GM19193 (cell line): ENCODE measurements around the gene ITPA.

Experiments used
- POLR2A ChIP-seq: IDR thresholded peaks from 4 replicates; pipeline ENCODE4 v1.6.1; 2011; ENCODE audit not compliant: insufficient read depth, insufficient read length; ENCODE audit errors: extremely low read depth

The ITPA gene

DNA sequence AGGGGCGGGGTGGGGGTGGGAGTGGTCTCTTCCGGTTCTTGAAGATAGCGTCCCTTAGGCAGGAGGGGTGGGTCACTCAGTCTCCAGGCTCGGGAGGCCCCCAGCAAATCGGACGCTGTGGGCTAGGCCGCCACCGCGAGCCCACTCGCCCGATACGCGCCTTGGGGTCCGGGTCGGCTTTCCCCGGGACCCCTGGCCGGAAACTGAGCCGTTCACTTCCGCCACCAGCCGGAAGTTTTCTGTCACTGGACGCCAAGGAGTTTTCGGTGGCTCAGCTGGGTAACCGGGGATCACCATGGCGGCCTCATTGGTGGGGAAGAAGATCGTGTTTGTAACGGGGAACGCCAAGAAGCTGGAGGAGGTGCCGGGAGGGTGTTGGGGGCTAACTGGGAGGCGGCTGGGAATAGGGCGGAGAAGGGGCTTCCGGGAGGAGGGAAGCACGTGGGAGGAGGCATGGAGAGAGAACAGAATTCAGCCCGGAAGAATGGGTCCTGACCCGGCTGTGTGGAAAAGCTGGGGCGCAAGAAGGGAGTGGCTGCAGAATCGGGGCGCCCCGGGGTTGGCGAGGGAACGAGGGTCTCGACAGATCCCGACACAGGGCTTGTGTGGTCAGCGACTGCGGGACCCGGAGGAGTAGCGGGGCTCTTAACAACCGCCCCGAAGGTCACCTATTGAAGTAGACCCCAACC lies at the start of gene ITPA:
TSS of gene ITPA (plus strand) at position 242 of the 689 bp plus-strand sequence. CDS start at position 296, 54 bp downstream.
- TF ChIP-seq POLR2A = peak; percentile 79

DNA sequence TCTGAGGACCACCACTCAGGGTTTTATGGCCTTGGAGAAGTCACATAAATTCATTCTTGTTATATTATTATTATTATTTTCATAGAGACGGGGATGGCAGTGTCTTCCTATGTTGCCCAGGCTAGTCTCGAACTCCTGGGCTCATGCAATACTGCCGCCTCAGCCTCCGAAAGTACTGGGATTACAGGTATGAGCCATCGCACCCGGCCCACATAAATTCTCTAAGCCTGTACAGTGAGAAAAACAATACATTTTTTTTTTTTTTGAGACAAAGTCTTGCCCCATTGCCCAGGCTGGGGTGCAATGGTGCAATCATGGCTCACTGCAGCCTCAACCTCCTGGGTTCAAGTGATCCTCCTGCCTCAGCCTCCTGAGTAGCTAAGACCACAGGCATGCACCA lies 48.9 kb upstream of the ITPA start:
- no peak for TF ChIP-seq POLR2A

GRCh38 chr20:3161316-3162079 lies 47.8 kb upstream of the ITPA start:
- TF ChIP-seq POLR2A = no peak

DNA sequence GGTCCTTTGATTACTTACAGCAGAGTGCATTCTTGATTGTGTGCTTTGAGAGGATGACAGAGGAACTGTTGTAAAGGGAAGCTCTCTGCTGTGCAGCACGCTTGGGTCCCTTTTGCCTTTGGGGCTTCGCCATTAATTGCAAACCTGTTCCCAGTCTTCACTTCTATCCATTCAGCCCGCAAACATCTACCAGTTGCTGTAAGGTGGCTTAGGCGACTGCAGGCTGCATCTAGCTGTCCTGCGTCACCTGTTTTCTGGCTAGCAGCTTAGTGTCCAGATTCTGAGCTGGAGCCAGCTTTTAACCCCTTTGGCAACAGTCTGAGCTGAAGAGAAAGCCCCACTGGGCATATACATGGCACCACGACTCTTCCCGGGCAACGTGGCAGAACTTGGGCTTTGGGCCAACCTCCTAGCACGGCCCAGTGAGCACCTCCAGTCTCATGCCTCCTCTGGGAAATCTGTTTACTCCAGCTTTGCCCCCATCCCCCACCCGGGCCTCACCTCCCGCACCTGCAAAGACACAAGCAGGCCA lies 47.2 kb upstream of the ITPA start:
- no peak for TF ChIP-seq POLR2A

GRCh38 chr20:3163099-3164042 lies 45.9 kb upstream of the ITPA start:
- no peak for TF ChIP-seq POLR2A

DNA sequence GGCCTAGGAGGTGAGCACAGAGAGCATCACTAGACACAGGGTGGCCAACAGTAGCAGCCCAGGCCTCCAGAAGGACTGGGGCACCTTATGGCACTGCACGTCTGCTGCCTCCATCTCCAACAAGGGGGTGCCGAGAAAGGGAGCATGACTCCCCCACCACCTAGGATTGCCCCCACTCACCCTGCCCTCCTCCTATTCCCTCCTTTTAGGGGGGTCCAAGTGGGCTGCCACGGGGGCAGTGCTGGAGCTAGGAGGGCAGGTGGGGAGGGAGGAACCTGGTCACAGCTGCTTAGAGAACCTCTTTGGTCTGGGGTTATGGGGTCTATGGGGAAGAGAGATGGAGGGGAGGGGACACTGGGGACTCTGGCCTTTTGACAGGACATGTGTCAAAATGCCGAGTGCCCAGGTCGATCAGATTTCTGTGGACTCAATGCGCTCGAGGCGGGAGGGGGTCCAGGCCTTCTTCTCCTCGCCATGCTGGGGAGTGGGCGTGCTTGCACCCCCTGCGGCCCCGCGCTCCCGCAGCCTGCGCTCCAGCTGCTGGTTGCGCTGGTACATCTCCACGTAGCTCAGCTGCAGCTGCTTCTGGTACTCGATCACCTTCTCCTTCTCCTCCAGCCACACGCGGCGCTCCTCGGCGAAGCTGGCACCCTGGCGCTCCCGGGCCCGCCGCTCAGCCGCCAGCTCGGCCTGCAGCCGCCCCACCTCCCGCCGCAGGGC lies 45.1 kb upstream of the ITPA start:
- no peak for TF ChIP-seq POLR2A

- TF ChIP-seq POLR2A = no peak
Observed at GRCh38 chr20:3164763-3165410, 44.4 kb upstream of the ITPA start.

- TF ChIP-seq POLR2A = no peak
Observed at GRCh38 chr20:3165473-3166337, 43.6 kb upstream of the ITPA start.

DNA sequence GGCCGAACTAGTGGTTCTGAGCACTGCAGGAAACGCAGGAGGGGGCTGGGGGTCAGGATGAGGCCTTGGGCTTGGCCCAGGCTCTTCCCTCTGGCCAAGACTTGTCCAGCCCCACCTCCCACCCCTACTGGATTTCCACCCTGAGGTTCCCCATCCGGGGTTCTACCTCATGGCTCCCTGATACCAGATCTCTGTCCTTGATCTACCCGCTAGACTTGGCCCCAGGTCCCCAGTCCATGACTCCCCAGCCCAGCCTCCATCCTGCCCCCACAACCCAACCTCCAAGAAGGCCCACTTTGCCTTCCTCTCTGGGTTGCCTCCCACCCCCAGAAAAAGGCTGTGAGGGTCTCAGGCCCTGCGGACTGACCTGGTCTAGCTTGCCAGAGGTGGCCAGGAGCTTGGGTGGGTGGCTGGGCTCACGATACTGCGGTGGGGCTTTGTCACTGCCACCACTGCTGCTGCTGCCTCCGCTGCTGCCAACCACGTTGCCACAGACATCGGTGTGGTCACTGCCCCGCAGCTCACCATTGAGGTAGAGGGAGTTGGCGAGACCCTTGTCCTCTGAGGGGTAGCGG lies 42.9 kb upstream of the ITPA start:
- no peak for TF ChIP-seq POLR2A

DNA sequence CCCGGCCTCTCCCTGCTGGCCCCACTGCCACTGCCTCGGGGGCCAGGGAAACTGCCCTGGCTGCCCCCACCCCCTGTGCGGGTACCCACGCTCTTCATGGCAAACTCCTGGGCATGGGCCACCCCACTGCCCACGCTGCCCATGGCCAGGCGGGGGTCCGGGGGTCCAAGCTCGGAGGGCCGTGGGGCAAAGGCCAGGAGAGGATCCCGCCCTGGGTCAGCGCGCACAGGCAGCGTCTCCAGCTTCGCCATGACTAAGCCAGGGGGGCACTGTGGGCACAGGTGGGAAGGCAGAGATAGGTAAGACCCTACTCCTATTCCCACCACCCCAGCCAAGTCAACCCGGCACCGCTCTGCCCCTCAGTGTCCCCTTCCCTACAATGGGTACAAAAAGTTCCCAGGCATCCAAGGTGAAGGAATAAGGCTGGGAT lies 42.4 kb upstream of the ITPA start:
- TF ChIP-seq POLR2A = no peak

DNA sequence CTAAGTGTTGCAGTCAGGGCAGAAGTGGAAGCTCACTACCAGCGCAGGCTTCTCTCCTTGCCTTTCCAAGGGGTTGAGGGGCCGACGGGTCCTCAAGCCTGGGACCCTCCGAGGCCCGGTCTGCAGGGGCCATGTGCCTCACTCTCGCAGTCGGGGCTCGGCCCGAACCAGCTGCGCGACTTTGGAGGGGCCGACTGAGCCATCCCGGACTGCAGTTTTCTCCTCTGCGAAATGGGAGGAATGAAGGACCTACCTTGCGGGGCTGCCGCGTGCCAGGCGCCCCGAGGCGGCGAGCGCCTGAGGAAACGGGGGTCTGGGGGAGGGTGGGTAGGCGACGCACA lies 41.6 kb upstream of the ITPA start:
- no peak for TF ChIP-seq POLR2A

DNA sequence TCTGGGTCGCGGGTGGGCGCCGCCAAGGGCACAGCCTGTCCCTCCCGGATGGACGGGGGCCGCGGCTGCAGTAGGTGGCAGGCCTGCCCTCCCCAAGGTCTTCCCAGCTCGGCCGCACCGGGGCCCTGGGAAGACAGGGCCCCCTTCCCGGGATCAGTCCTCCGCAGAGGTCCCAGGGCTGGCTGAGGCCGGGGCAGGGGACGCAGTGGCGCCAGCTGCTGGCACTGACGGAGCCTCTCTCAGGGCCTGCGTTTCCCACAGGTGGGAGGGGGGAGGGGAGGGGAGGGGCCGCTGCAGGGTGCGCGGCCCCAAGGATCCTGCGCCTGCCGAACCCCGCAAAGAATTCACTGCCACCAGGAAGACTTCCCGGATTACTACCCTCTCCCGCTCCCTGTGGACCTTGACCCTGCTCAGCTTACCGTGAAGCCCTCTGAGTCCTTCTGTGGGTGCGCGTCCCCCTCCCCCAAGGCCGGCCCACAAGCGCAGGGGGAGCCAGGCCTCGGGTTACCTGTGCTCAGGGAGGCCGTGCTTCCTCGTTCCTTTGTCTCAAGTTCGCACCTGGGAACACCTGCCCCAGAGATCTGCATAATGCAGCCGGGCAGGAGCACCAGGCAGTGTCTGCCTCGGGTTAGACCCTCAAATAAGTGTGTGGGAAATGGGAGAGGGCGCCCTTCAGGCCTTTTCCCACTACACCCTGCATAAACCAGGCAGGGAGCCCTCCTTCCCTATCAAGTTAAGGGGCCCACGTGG lies 41.0 kb upstream of the ITPA start:
- TF ChIP-seq POLR2A = no peak
